Parathyroid adenoma (tissue), 2 donors: ENCODE data around the gene MYO16.

Experiments used
- H2AFZ ChIP-seq: fragments of 300-600 bp; sonication (generic); one replicate; pipeline ENCODE4 v1.7.0; 2017; ENCODE audit warnings: antibody characterized with exemption, mild to moderate bottlenecking
- H3K27ac ChIP-seq: fragments of 300-600 bp; sonication (generic); one replicate; pipeline ENCODE4 v1.7.0; 2017
- H3K27me3 ChIP-seq: fragments of 300-600 bp; sonication (generic); one replicate; pipeline ENCODE4 v1.7.0; 2017; ENCODE audit warnings: low read length; ENCODE audit not compliant: control insufficient read depth, insufficient read depth
- H3K36me3 ChIP-seq: fragments of 300-600 bp; sonication (generic); one replicate; pipeline ENCODE4 v1.7.0; 2017; ENCODE audit warnings: low read length; ENCODE audit not compliant: control insufficient read depth, insufficient read depth
- H3K4me1 ChIP-seq: fragments of 300-600 bp; sonication (generic); one replicate; pipeline ENCODE4 v1.7.0; 2017; ENCODE audit warnings: control low read depth
- H3K4me2 ChIP-seq: fragments of 300-600 bp; sonication (generic); one replicate; pipeline ENCODE4 v1.7.0; 2017; ENCODE audit warnings: low read length
- H3K4me3 ChIP-seq: fragments of 300-600 bp; sonication (generic); one replicate; pipeline ENCODE4 v1.7.0; 2017; ENCODE audit warnings: low read depth, low read length
- H3K79me2 ChIP-seq: fragments of 300-600 bp; sonication (generic); one replicate; pipeline ENCODE4 v1.7.0; 2017; ENCODE audit warnings: control low read depth
- H3K9ac ChIP-seq: fragments of 300-600 bp; sonication (generic); one replicate; pipeline ENCODE4 v1.7.0; 2017; ENCODE audit warnings: mild to moderate bottlenecking
- H3K9me3 ChIP-seq: fragments of 300-600 bp; sonication (generic); one replicate; pipeline ENCODE4 v1.7.0; 2017; ENCODE audit warnings: low read length; ENCODE audit not compliant: control insufficient read depth
- TF ChIP-seq, protein P1 (sequence below): fragments of 300-600 bp; sonication (generic); IDR thresholded peaks from one replicate; pipeline ENCODE4 v1.7.0; 2017; ENCODE audit warnings: antibody characterized with exemption, mild to moderate bottlenecking
- donor health status: primary hyperparathyroidism.

Gene MYO16

DNA sequence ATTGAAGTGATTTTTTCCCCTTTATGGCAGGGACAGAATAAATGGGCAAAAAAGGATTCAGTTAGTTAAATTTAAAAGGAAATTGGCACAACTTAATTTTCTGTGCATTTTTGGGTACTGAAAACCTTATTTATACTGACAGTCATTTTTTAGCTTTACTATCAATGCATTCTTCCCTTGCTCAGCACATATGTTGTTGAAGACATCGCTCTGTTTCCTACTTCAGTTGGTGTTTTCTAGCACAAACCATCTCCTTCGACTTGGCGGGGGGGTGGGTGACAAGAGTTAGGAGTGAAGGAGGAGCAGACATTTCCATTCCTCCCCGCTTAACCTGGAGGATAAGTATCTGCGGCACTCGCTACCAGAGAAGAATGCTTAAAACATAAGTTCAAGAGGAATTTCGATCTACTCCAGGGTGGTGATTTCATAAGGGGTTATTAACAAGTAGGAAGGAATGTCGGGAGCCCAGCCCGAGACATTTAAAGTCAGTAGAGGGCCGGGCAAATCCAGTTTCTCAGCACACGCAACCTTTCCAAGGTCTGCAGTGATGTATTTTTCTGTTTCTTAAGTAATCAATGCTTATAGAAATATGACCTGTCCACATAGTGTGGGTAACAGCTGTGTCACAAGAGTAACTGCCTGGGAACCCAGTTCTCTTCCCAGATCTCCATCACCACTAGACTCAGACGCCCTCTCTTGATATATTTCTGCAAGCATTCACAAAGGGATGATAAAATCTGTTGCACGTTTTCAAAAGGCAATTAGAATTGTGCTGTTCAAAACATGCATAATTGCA is 525.8 kb downstream of the MYO16 start:
- H2AFZ ChIP-seq, result no peak overlapping the region
- no peaks in the 10 kb centered on the region for H3K27me3 ChIP-seq
- no peaks in the 10 kb centered on the region for H3K79me2 ChIP-seq
- TF ChIP-seq, protein P1, sequence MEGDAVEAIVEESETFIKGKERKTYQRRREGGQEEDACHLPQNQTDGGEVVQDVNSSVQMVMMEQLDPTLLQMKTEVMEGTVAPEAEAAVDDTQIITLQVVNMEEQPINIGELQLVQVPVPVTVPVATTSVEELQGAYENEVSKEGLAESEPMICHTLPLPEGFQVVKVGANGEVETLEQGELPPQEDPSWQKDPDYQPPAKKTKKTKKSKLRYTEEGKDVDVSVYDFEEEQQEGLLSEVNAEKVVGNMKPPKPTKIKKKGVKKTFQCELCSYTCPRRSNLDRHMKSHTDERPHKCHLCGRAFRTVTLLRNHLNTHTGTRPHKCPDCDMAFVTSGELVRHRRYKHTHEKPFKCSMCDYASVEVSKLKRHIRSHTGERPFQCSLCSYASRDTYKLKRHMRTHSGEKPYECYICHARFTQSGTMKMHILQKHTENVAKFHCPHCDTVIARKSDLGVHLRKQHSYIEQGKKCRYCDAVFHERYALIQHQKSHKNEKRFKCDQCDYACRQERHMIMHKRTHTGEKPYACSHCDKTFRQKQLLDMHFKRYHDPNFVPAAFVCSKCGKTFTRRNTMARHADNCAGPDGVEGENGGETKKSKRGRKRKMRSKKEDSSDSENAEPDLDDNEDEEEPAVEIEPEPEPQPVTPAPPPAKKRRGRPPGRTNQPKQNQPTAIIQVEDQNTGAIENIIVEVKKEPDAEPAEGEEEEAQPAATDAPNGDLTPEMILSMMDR, result no peak
- no peak overlapping the region for H3K27ac ChIP-seq
- no peaks in the 10 kb centered on the region for H3K9me3 ChIP-seq
- no peaks in the 10 kb centered on the region for H3K36me3 ChIP-seq
- no peak overlapping the region for H3K9ac ChIP-seq
- no peak overlapping the region for H3K4me2 ChIP-seq
- H3K4me3 ChIP-seq, result no peak overlapping the region
- no peaks in the 10 kb centered on the region for H3K4me1 ChIP-seq

DNA sequence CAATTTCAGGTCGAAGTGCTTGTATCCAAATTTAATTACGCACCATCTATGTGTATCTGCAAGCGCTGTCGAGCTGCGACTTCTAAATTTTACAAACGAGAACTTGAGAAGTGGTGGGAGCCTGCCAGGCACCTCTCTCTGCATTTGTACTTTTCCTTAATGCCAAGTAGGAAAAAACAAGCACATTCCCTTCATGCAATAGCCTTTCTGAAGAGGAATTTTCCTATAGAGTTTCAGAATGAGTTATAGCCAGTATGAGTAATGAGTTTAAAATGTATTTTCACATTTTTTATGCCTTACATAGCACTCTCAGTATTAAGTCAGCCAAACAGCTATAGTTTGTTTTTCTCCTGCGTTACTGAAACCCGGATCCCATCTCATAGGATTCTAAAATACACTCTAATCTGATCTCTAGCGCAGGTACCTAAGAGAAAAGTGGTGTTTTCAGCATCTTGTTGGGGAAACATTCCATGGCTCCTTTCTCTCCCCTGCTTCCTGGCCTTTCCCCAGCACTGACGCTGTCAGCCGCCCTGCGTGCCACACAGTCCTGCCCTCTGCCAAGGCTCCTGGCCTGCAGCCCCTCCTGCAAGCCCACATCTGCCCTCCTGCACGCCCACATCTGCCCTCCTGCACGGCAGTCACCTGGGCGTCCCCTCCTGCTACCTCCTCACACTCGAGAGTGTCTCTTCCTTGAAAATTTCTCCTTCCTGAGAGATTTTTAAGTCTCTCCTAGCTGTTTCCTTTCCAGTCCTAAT is 526.9 kb downstream of the MYO16 start:
- no peaks in the 10 kb centered on the region for H3K9me3 ChIP-seq
- H3K27ac ChIP-seq, result no peak overlapping the region
- H3K79me2 ChIP-seq, result no peaks in the 10 kb centered on the region
- H3K9ac ChIP-seq, result no peak overlapping the region
- H2AFZ ChIP-seq, result no peak overlapping the region
- no peaks in the 10 kb centered on the region for H3K27me3 ChIP-seq
- no peak overlapping the region for H3K4me3 ChIP-seq
- no peaks in the 10 kb centered on the region for H3K4me1 ChIP-seq
- no peak overlapping the region for H3K4me2 ChIP-seq
- TF ChIP-seq, protein P1, result no peak
- no peaks in the 10 kb centered on the region for H3K36me3 ChIP-seq

DNA sequence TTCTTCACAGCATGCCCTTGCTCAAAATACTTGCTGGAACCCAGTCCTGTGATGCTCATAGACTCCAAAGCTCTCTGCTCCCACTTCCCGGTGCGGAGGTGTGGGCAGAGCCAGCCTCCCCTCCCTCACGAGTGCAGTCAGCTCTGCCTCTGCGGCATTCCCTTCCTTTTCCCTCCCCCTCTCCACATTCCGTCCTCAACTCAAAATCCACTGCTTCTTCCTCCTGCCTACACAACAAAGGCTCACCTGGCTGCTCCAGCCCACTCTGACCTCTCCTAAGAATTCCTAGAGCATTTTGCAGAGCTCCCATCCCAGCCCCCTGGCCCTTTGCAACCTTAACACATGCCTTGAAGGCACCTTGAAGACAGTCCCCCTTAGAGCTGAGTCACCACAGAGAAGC is 527.9 kb downstream of the MYO16 start:
- no peaks in the 10 kb centered on the region for H3K36me3 ChIP-seq
- no peaks in the 10 kb centered on the region for H3K4me1 ChIP-seq
- H3K27ac ChIP-seq, result no peak overlapping the region

DNA sequence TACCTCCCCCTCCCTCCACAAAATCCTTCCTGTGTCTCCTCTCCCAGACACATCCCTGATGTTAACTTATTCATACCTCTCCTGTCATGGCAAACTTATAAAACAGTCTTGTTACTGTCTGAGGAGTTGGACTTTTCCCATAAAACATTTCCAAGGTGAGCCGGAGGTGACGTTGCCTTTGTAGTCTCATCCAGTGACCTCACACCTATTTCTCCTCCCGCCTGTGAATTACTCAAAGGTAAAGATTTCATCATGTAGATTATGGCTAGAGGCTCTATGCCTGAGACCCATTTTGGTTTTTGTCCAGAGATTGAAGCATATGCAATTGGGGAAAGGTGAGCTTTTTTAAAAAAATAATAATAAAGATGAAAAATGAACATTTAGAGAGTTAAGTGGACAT is 529.0 kb downstream of the MYO16 start:
- Histone ChIP-seq H3K79me2 (no peaks in the 10 kb centered on the region), H3K36me3 (no peaks in the 10 kb centered on the region), H3K27ac (no peak overlapping the region), H3K4me2 (no peak overlapping the region), H3K27me3 (no peaks in the 10 kb centered on the region), H3K4me1 (no peaks in the 10 kb centered on the region), H3K9me3 (no peaks in the 10 kb centered on the region), H3K4me3 (no peak overlapping the region), H3K9ac (no peak overlapping the region), H2AFZ (no peak overlapping the region)
- TF ChIP-seq, protein P1, result no peak

More for the DNA sequence above, 527.9 kb downstream of the MYO16 start:
- H3K9me3 ChIP-seq, result no peaks in the 10 kb centered on the region
- no peak overlapping the region for H3K9ac ChIP-seq
- H3K4me3 ChIP-seq, result no peak overlapping the region
- no peak overlapping the region for H3K4me2 ChIP-seq
- H2AFZ ChIP-seq, result no peak overlapping the region
- no peaks in the 10 kb centered on the region for H3K79me2 ChIP-seq
- no peaks in the 10 kb centered on the region for H3K27me3 ChIP-seq
- TF ChIP-seq, protein P1, result no peak
